ENCODE data around the gene BAZ1A. TPM values are rescaled to one million over a fixed set of nuclear protein-coding genes. Genes with fewer than 3 reads are reported as not detected.

Gene BAZ1A
- total and polyA plus RNA-seq, 10 of the 15 experiments (the other 5 are each of a cell fraction or from before 2014, with no cell fraction given): 34.3 to 96.5 (median 50.7) TPM

DNA sequence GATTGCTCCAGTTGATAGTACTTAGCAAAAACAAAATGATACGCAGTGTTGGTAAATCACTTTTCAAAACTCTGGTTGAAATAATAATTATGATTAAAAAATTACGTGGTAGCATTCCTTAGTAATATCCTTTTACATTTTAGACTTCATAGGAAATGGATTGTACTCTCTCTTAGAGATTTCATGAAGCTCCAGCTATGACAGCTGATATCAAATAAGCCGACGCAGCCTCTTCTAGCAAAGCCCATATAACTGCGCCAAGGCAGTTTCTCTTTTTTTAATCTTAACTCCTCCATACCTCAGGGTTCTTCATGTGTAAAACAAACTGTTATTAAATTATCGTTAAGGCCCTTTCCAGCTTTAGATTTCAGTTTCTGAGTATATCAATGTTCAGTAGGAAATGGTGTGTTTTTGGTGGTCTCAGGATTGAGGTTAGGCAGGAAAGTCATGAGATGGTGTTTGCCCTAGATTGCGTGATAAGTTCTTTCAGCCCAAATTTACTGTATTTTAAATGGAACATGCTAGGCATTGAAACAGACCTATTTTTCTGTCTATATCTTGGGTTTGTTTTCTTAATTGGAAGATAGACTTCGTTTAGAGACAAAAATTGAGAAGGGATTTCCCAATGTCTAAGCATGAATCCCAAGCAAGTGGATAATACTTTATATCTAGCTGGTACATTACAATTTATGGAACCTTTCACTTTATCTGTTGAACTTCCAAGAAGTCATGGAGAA, 159.9 kb downstream of the BAZ1A start:
- H3K4me3 ChIP-seq: peak overlapping the region; percentile 88
- BruUV-seq (replicated peaks): TSS peak; percentile 44
- peaks cover 13% of the 10 kb centered on the region; the same call in 1 of the 2 replicates for H3K4me1 ChIP-seq (ENCODE audit: control insufficient read depth, insufficient read depth, low read length)

More for the DNA sequence above, 159.9 kb downstream of the BAZ1A start:
- TF ChIP-seq PAX5 (IDR thresholded peaks at IDR 0.05; ENCODE audit: borderline replicate concordance, low read depth, low read length): no peak
- TF ChIP-seq ZBTB40 (IDR thresholded peaks at IDR 0.05; ENCODE audit: borderline replicate concordance): no peak
- no peak for TF ChIP-seq E4F1 (IDR thresholded peaks at IDR 0.05; ENCODE audit: borderline replicate concordance, partially characterized antibody)
- TF ChIP-seq SIN3A (IDR thresholded peaks at IDR 0.05; ENCODE audit: low read depth, low read length): no peak
- TF ChIP-seq ZSCAN29 (IDR thresholded peaks at IDR 0.05): no peak
- DNase-seq (ENCODE audit: low read depth, low spot score) (no peak), FAIRE-seq (no peak), ATAC-seq (no peak)
- ChIA-PET CTCF (interaction anchor here (1.1 to 1.7 kb wide), 4 partner anchors 9 to 43 kb away, joined by 3 to 19 read pairs (median 4); no protein-coding TSS in a partner anchor), POLR2A (interaction anchor here (1.0 kb wide), 1 partner anchor 8 kb away, joined by 3 read pairs; no protein-coding TSS in a partner anchor), RAD21 (ENCODE audit: unreplicated experiment) (interaction anchor here (0.7 to 1.1 kb wide), 3 partner anchors 45 to 694 kb away, joined by 3 read pairs; no protein-coding TSS in a partner anchor), SMC1A (ENCODE audit: uncharacterized antibody, unreplicated experiment) (interaction anchor here (0.9 to 2.1 kb wide), 4 partner anchors 15 to 102 kb away, joined by 3 to 10 read pairs (median 3); no protein-coding TSS in a partner anchor)
- 49% methylated on average over 8 of the region's 8 CpGs for WGBS (ENCODE audit: insufficient coverage, insufficient replicate concordance, low lambda C conversion rate, missing lambda C conversion rate)
- Histone ChIP-seq H3K9ac (ENCODE audit: control insufficient read depth, insufficient read depth, low read length) (peak overlapping the region; percentile 90), H3K27ac (ENCODE audit: control insufficient read depth, insufficient read depth) (no peak overlapping the region), H3K27me3 (replicated peaks in 1 of 2; ENCODE audit: control insufficient read depth in 2 of 2, insufficient read depth in 2 of 2, low read length in 1 of 2) (no peaks in the 10 kb centered on the region), H3K4me2 (ENCODE audit: control insufficient read depth, insufficient read depth) (peak overlapping the region; percentile 60; the same call in 1 of the 2 replicates), H2AFZ (ENCODE audit: control insufficient read depth, low read depth, low read length) (peak overlapping the region; percentile 75), H3K79me2 (ENCODE audit: control insufficient read depth, insufficient read depth, low read length) (peaks cover 37% of the 10 kb centered on the region), H4K20me1 (ENCODE audit: control insufficient read depth, insufficient read depth) (no peaks in the 10 kb centered on the region), H3K36me3 (ENCODE audit: control insufficient read depth in 2 of 2, insufficient read depth in 2 of 2, low read length in 1 of 2) (no peaks in the 10 kb centered on the region; a peak in 1 of 4 replicates), H3K9me3 (replicated peaks; ENCODE audit: control insufficient read depth, insufficient read depth, low read length) (no peaks in the 10 kb centered on the region)
- intact Hi-C loops (cut with micrococcal nuclease; ENCODE audit: unreplicated experiment) (no loop called here), in situ Hi-C loops (cut with MboI) (no loop called here)

Data from GM12878 (cell line).